HepG2 (cell line): Measurements from ENCODE around the gene CEP128. TPM values are rescaled to one million over a fixed set of nuclear protein-coding genes. Genes with fewer than 3 reads are reported as not detected.

Experiments used
- ATAC-seq: fragments of 200-7000 bp; cut with Tn5 transposase; 3 replicates; pipeline ENCODE4 v1.9.1; 2020; ENCODE audit warnings: mild to moderate bottlenecking, moderate library complexity
- BruUV-seq: library from RNA; stranded (reverse); fragments of 400-500 nt; replicated peaks from 2 replicates; lab custom pipeline; 2021; lab: Mats Ljungman, UMichigan
- CTCF ChIA-PET: fragments of 300-600 bp; formaldehyde crosslinking; extraction: SDS; loops from one replicate; lab custom pipeline; 2021; ENCODE audit warnings: low total read pairs, inconsistent platforms, low intra/inter-chr PET ratio; lab: Yijun Ruan, JAX
- POLR2A ChIA-PET: fragments of 350-600 bp; sonication (Branson Sonifier 250); formaldehyde crosslinking; loops from one replicate; lab custom pipeline; 2020; ENCODE audit warnings: antibody characterized with exemption, inconsistent platforms; lab: Yijun Ruan, JAX
- DNase-seq: peaks from one replicate; pipeline ENCODE4 v3.0.0-alpha.2; 2015; ENCODE audit warnings: low spot score
- FAIRE-seq: peaks from 3 replicates; lab custom pipeline; 2011; peaks lifted over from hg19 to GRCh38; lab: Jason Lieb, UNC
- H2AFZ ChIP-seq: one replicate; pipeline ENCODE4 v1.6.1; 2011; ENCODE audit warnings: low read length, inconsistent platforms
- H3K27ac ChIP-seq: fragments of 300-600 bp; 3 replicates; pipeline ENCODE4 v1.8.0; 2011; ENCODE audit warnings: mixed run types, mild to moderate bottlenecking, mixed read lengths, low read length, inconsistent platforms; ENCODE audit not compliant: insufficient read depth; ENCODE audit errors: extremely low read length
- H3K27me3 ChIP-seq, 2 experiments: fragments of 200-600 bp in 1 of 2; 2 replicates in 1 of 2; 3 replicates in 1 of 2; pipeline versions ENCODE4 v1.6.0 to v1.8.0; 2011; ENCODE audit warnings: low read length in 2 of 2, mild to moderate bottlenecking in 2 of 2, moderate library complexity in 2 of 2, inconsistent platforms in 1 of 2; ENCODE audit not compliant: insufficient read depth in 2 of 2, control insufficient read depth in 1 of 2
- H3K36me3 ChIP-seq, 2 experiments: fragments of 200-600 bp in 1 of 2; replicated peaks in 1 of 2; 2 replicates in 1 of 2; 3 replicates in 1 of 2; pipeline versions ENCODE4 v1.5.1 to v1.8.0; 2011; ENCODE audit warnings: low read length in 2 of 2, inconsistent platforms in 1 of 2; ENCODE audit not compliant: insufficient read depth in 2 of 2, control insufficient read depth in 1 of 2
- H3K4me1 ChIP-seq: 2 replicates; pipeline ENCODE4 v1.5.1; 2012; ENCODE audit warnings: low read length, inconsistent platforms; ENCODE audit not compliant: insufficient read depth
- H3K4me2 ChIP-seq: 2 replicates; pipeline ENCODE4 v1.6.0; 2011; ENCODE audit warnings: low read depth, low read length, inconsistent platforms
- H3K4me3 ChIP-seq, 3 experiments: fragments of 200-600 bp in 1 of 3; sonication (generic), shearing (Covaris generic) in 1 of 3; replicated peaks in 1 of 3; 2 replicates each; pipeline ENCODE4 v1.5.1; 2011 to 2016; ENCODE audit warnings: low read length in 3 of 3, inconsistent platforms in 2 of 3, low read depth in 2 of 3, mild to moderate bottlenecking in 2 of 3, control low read depth in 1 of 3, mixed read lengths in 1 of 3; ENCODE audit not compliant: insufficient read depth in 1 of 3
- H3K79me2 ChIP-seq: one replicate; pipeline ENCODE4 v1.6.1; 2011; ENCODE audit warnings: low read length, inconsistent platforms; ENCODE audit not compliant: insufficient read depth
- H3K9ac ChIP-seq: 2 replicates; pipeline ENCODE4 v1.6.0; 2011; ENCODE audit warnings: mild to moderate bottlenecking, low read depth, low read length, inconsistent platforms; ENCODE audit not compliant: insufficient read depth
- H3K9me3 ChIP-seq: 2 replicates; pipeline ENCODE4 v1.5.1; 2012; ENCODE audit warnings: mild to moderate bottlenecking, low read length
- H4K20me1 ChIP-seq: 2 replicates; pipeline ENCODE4 v1.6.0; 2011; ENCODE audit warnings: inconsistent platforms, mild to moderate bottlenecking, low read length, moderate library complexity; ENCODE audit not compliant: insufficient read depth
- ELK4 ChIP-seq: sonication (generic); formaldehyde crosslinking; IDR thresholded peaks from 2 replicates; pipeline ENCODE4 v1.9.0; 2021; ENCODE audit warnings: missing genetic modification reagents, borderline replicate concordance
- MAFF ChIP-seq: IDR thresholded peaks from 2 replicates; pipeline ENCODE4 v1.6.1; 2011; ENCODE audit warnings: low read depth, low read length, improper control_type of control experiment
- MAFK ChIP-seq, 2 experiments: IDR thresholded peaks in 1 of 2; conservative IDR thresholded peaks in 1 of 2; 2 replicates each; pipeline ENCODE4 v1.6.1; 2011; ENCODE audit warnings: improper control_type of control experiment in 2 of 2, low read length in 2 of 2
- NR3C1 ChIP-seq: sonication (generic); formaldehyde crosslinking; IDR thresholded peaks from 2 replicates; pipeline ENCODE4 v1.4.0; 2020; ENCODE audit warnings: missing genetic modification reagents
- POGZ ChIP-seq: sonication (generic); formaldehyde crosslinking; IDR thresholded peaks from 2 replicates; pipeline ENCODE4 v1.4.0; 2020; ENCODE audit warnings: mild to moderate bottlenecking, missing genetic modification reagents
- REL ChIP-seq: sonication (generic); formaldehyde crosslinking; conservative IDR thresholded peaks from 2 replicates; pipeline ENCODE4 v1.8.0; 2022; ENCODE audit warnings: mild to moderate bottlenecking, missing genetic modification reagents, moderate library complexity
- ZKSCAN1 ChIP-seq: fragments of 150-350 bp; IDR thresholded peaks from 2 replicates; pipeline ENCODE4 v1.6.1; 2014; ENCODE audit warnings: low read length
- ZNF619 ChIP-seq: sonication (generic); formaldehyde crosslinking; IDR thresholded peaks from 2 replicates; pipeline ENCODE4 v1.4.0; 2020; ENCODE audit warnings: mild to moderate bottlenecking, missing genetic modification reagents
- ZZZ3 ChIP-seq: sonication (generic); formaldehyde crosslinking; IDR thresholded peaks from 2 replicates; pipeline ENCODE4 v1.4.0; 2020; ENCODE audit warnings: missing genetic modification reagents, mild to moderate bottlenecking, borderline replicate concordance
- WGBS: methylation state at CpG from one replicate; pipeline ENCODE4 v1.1.6; 2017; ENCODE audit warnings: low lambda C conversion rate; 5-methylcytosine and 5-hydroxymethylcytosine counted together
- in situ Hi-C: cut with HindIII; loops from 2 replicates; pipeline ENCODE4 v1.10.0; 2017; ENCODE audit warnings: low pct_unique_long_range_greater_than_20kb; ENCODE audit not compliant: extremely low pct_ligation_motif_present
- intact Hi-C: fragments of 100-400 bp; cut with micrococcal nuclease; formaldehyde crosslinking; loops from one replicate; pipeline ENCODE4 v1.10.0; 2022; ENCODE audit not compliant: unreplicated experiment
- polyA plus RNA-seq, 8 experiments: library from polyadenylated mRNA; depleted of rRNA in 3 of 8; stranded (reverse) in 7 of 8; unstranded in 1 of 8; fragments of >200 nt; fragmentation: Illumina TruSeq in 4 of 8; extraction: Trizol in 4 of 8; gene quantifications; 2 replicates each; pipeline versions ENCODE4 v1.2.1 to v1.2.3, GENCODE V29; 2011 to 2016; ENCODE audit warnings: low read depth in 4 of 8, missing spikeins in 1 of 8, mixed read lengths in 1 of 8; ENCODE audit not compliant: insufficient read depth in 1 of 8
- total RNA-seq, 5 experiments: library from RNA; depleted of rRNA; stranded (reverse); fragments of >200 nt; fragmentation: Illumina TruSeq; extraction: Trizol; gene quantifications; 2 replicates each; pipeline ENCODE4 v1.2.3, GENCODE V29; 2016; ENCODE audit warnings: low read depth in 1 of 5

Gene CEP128
- total and polyA plus RNA-seq, 2 of the 13 experiments (the other 11 are each of a cell fraction or from before 2014, with no cell fraction given) = 1.3 to 7.5 TPM

- no peak for TF ChIP-seq POGZ (CRISPR knock-in tag)
- TF ChIP-seq NR3C1 (CRISPR knock-in tag) = no peak
- TF ChIP-seq REL (CRISPR knock-in tag) = no peak
- TF ChIP-seq ZKSCAN1 = no peak
Measured at GRCh38 chr14:80901822-80902221, 39.7 kb downstream of the CEP128 start (continued).

GRCh38 chr14:80901260-80901659 lies 40.3 kb downstream of the CEP128 start:
- H3K36me3 ChIP-seq = no peaks in the 10 kb centered on the region
- DNase-seq (no peak), ATAC-seq (no peak), FAIRE-seq (no peak)
- POLR2A ChIA-PET = no interaction called here
- no peak overlapping the region for H3K4me2 ChIP-seq
- no TSS peak for BruUV-seq
- no peaks in the 10 kb centered on the region for H4K20me1 ChIP-seq
- intact Hi-C loops (no loop called here), in situ Hi-C loops (no loop called here)
- no peak overlapping the region for H2AFZ ChIP-seq
- CTCF ChIA-PET = no interaction called here
- H3K9ac ChIP-seq = no peak overlapping the region
- whole genome bisulfite sequencing = 90% methylated on average over 3 of the region's 3 CpGs
- H3K9me3 ChIP-seq = no peaks in the 10 kb centered on the region
- H3K4me3 ChIP-seq = no peak overlapping the region
- TF ChIP-seq ZNF619 (CRISPR knock-in tag) (no peak), MAFK (conservative IDR thresholded peaks at IDR 0.05 in 1 of 2, IDR thresholded peaks at IDR 0.05 in 1 of 2; ENCODE audit: low read length in 2 of 2) (peak; percentile 60 to 79), ZZZ3 (CRISPR knock-in tag) (no peak), MAFF (peak; percentile 71), ELK4 (no peak)
- H3K27me3 ChIP-seq = no peaks in the 10 kb centered on the region; a peak in 1 of 5 replicates
- H3K4me1 ChIP-seq = peaks cover 6% of the 10 kb centered on the region; the same call in 1 of the 2 replicates
- no peak overlapping the region for H3K27ac ChIP-seq
- H3K79me2 ChIP-seq = no peaks in the 10 kb centered on the region
